K562 (cell line): ENCODE measurements around the gene MXI1. TPM values are rescaled to one million over a fixed set of nuclear protein-coding genes. Genes with fewer than 3 reads are reported as not detected.
A peak's percentile ranks its signal among the peaks of the same experiment; 100 is the strongest.

Experiments
- ATAC-seq: fragments of 200-7000 bp; cut with Tn5 transposase; 3 replicates; pipeline ENCODE4 v1.9.1; 2020; ENCODE audit warnings: moderate library complexity
- BruUV-seq: library from RNA; stranded (reverse); fragments of 400-500 nt; replicated peaks from 2 replicates; lab custom pipeline; 2021; lab: Mats Ljungman, UMichigan
- CTCF ChIA-PET: fragments of 300-600 bp; formaldehyde crosslinking; extraction: SDS; loops from one replicate; lab custom pipeline; 2021; ENCODE audit warnings: low intra/inter-chr PET ratio; lab: Yijun Ruan, JAX
- POLR2A ChIA-PET: fragments of 300-600, 350-650 bp; sonication (Branson Sonifier 250); formaldehyde crosslinking; extraction: SDS; loops from one replicate; lab custom pipeline; 2021; ENCODE audit warnings: antibody characterized with exemption, inconsistent platforms; lab: Yijun Ruan, JAX
- DNase-seq, 4 experiments: peaks; one replicate each; pipeline versions ENCODE4 v3.0.0 to v3.0.0-alpha.2; 2011 to 2018; ENCODE audit warnings: low spot score in 3 of 4, mixed read lengths in 3 of 4; ENCODE audit errors: extremely low read depth in 1 of 4
- FAIRE-seq: peaks from 2 replicates; lab custom pipeline; 2011; peaks lifted over from hg19 to GRCh38; lab: Jason Lieb, UNC
- H2AFZ ChIP-seq: 2 replicates; pipeline ENCODE4 v1.6.0; 2011; ENCODE audit warnings: low read depth, low read length, control low read depth, inconsistent platforms
- H3K27ac ChIP-seq: fragments of 200-600 bp; 3 replicates; pipeline ENCODE4 v1.8.0; 2011; ENCODE audit warnings: low read depth, mild to moderate bottlenecking, control low read depth, inconsistent platforms, low read length, moderate library complexity, mixed read lengths; ENCODE audit errors: extremely low read depth
- H3K27me3 ChIP-seq, 2 experiments: fragments of 300-600 bp in 1 of 2; 2 replicates in 1 of 2; 3 replicates in 1 of 2; pipeline versions ENCODE4 v1.6.0 to v1.8.0; 2011; ENCODE audit warnings: inconsistent platforms in 2 of 2, low read length in 2 of 2, mild to moderate bottlenecking in 1 of 2, mixed read lengths in 1 of 2, moderate library complexity in 1 of 2; ENCODE audit not compliant: control insufficient read depth in 2 of 2, insufficient read depth in 2 of 2
- H3K36me3 ChIP-seq: fragments of 300-600 bp; 3 replicates; pipeline ENCODE4 v1.8.0; 2011; ENCODE audit warnings: mild to moderate bottlenecking, low read length, inconsistent platforms; ENCODE audit not compliant: control insufficient read depth, insufficient read depth
- H3K4me1 ChIP-seq, 2 experiments: fragments of 200-600 bp in 1 of 2; replicated peaks in 1 of 2; 2 replicates in 1 of 2; 3 replicates in 1 of 2; pipeline versions ENCODE4 v1.5.1 to v1.8.0; 2011; ENCODE audit warnings: inconsistent platforms in 2 of 2, low read length in 2 of 2, mild to moderate bottlenecking in 1 of 2, mixed read lengths in 1 of 2, moderate library complexity in 1 of 2; ENCODE audit not compliant: control insufficient read depth in 2 of 2, insufficient read depth in 2 of 2
- H3K4me2 ChIP-seq: 2 replicates; pipeline ENCODE4 v1.6.1; 2011; ENCODE audit warnings: low read length, control low read depth, inconsistent platforms, mixed read lengths; ENCODE audit not compliant: insufficient read depth
- H3K4me3 ChIP-seq: fragments of 200-600 bp; sonication (generic), shearing (Covaris generic); 2 replicates; pipeline ENCODE4 v1.5.1; 2016; ENCODE audit warnings: control low read depth, inconsistent platforms
- H3K79me2 ChIP-seq: fragments of 200-600 bp; 3 replicates; pipeline ENCODE4 v1.8.0; 2011; ENCODE audit warnings: low read length, inconsistent platforms; ENCODE audit not compliant: control insufficient read depth, insufficient read depth
- H3K9ac ChIP-seq, 2 experiments: 2 replicates each; pipeline versions ENCODE4 v1.6.0 to v1.6.1; 2011; ENCODE audit warnings: low read depth in 2 of 2, low read length in 2 of 2, control low read depth in 1 of 2, inconsistent platforms in 1 of 2, mild to moderate bottlenecking in 1 of 2, mixed read lengths in 1 of 2; ENCODE audit not compliant: insufficient read depth in 1 of 2
- H3K9me1 ChIP-seq: one replicate; pipeline ENCODE4 v1.6.0; 2011; ENCODE audit warnings: inconsistent platforms, mild to moderate bottlenecking, low read length, moderate library complexity; ENCODE audit not compliant: control insufficient read depth, insufficient read depth
- H3K9me3 ChIP-seq: replicated peaks from 2 replicates; pipeline ENCODE4 v1.5.1; 2011; ENCODE audit warnings: low read depth, low read length, inconsistent platforms; ENCODE audit not compliant: control insufficient read depth, insufficient read depth
- H4K20me1 ChIP-seq: replicated peaks from 2 replicates; pipeline ENCODE4 v1.6.1; 2011; ENCODE audit warnings: low read length, inconsistent platforms, mixed read lengths; ENCODE audit not compliant: control insufficient read depth, insufficient read depth
- CBFA2T3 ChIP-seq: fragments of 450-650 bp; IDR thresholded peaks from 2 replicates; pipeline ENCODE4 v1.6.1; 2017
- FIP1L1 ChIP-seq: fragments of 200-400 bp; formaldehyde crosslinking; IDR thresholded peaks from 2 replicates; pipeline ENCODE4 v1.6.1; 2018; ENCODE audit warnings: mild to moderate bottlenecking, low read depth, low read length; ENCODE audit not compliant: poor library complexity, severe bottlenecking
- FOXK1 ChIP-seq: sonication (generic); formaldehyde crosslinking; IDR thresholded peaks from 2 replicates; pipeline ENCODE4 v1.8.0; 2022; ENCODE audit warnings: missing genetic modification reagents, mild to moderate bottlenecking, borderline replicate concordance
- KDM5B ChIP-seq: fragments of 200-600 bp; sonication (generic); IDR thresholded peaks from 2 replicates; pipeline ENCODE4 v1.6.1; 2012; ENCODE audit warnings: low read depth, mild to moderate bottlenecking, moderate library complexity, low read length, control low read depth, inconsistent platforms; ENCODE audit not compliant: insufficient replicate concordance
- PHB2 ChIP-seq: fragments of 450-650 bp; IDR thresholded peaks from 2 replicates; pipeline ENCODE4 v1.6.1; 2017; ENCODE audit warnings: low read depth
- RCOR1 ChIP-seq, 2 experiments: IDR thresholded peaks; 2 replicates each; pipeline ENCODE4 v1.6.1; 2012; ENCODE audit warnings: low read depth in 2 of 2, low read length in 2 of 2, borderline replicate concordance in 1 of 2, improper control_type of control experiment in 1 of 2
- TBP ChIP-seq: optimal IDR thresholded peaks from 2 replicates; pipeline ENCODE3; 2011; ENCODE audit warnings: low read depth, low read length, improper control_type of control experiment
- ZBED1 ChIP-seq: IDR thresholded peaks from 2 replicates; pipeline ENCODE4 v1.6.1; 2014
- ZNF133 ChIP-seq: fragments of 250-450 bp; sonication (Bioruptor Pico); IDR thresholded peaks from 2 replicates; pipeline ENCODE4 v1.4.0; 2020; ENCODE audit warnings: mild to moderate bottlenecking
- ZNF586 ChIP-seq: fragments of 450-650 bp; formaldehyde crosslinking; conservative IDR thresholded peaks from 2 replicates; pipeline ENCODE4 v1.4.0; 2020; ENCODE audit warnings: mild to moderate bottlenecking, moderate library complexity
- WGBS: fragments of 100-300 bp; shearing (Covaris generic); methylation state at CpG from one replicate; pipeline ENCODE4 v1.1.6; 2016; ENCODE audit warnings: low coverage, mixed read lengths; ENCODE audit not compliant: insufficient coverage; ENCODE audit errors: missing lambda C conversion rate; 5-methylcytosine and 5-hydroxymethylcytosine counted together
- in situ Hi-C: fragments of 300-500 bp; cut with MboI; formaldehyde crosslinking; loops from 4 replicates; pipeline ENCODE4 v1.15.0; 2018; ENCODE audit warnings: inconsistent platforms, mixed read lengths
- intact Hi-C: fragments of 100-400 bp; cut with micrococcal nuclease; formaldehyde crosslinking; loops from 2 replicates; pipeline ENCODE4 v1.14.2; 2022
- polyA plus RNA-seq, 8 experiments: library from polyadenylated mRNA; depleted of rRNA in 4 of 8; stranded (reverse) in 5 of 8; unstranded in 3 of 8; fragments of >200 nt; fragmentation: Nextera tagmentation in 2 of 8; fragmentation: Illumina TruSeq in 1 of 8; extraction: Ambion mirVana in 2 of 8; extraction: Trizol in 1 of 8; gene quantifications; 2 replicates each; pipeline versions ENCODE4 v1.2.1 to v1.2.3, GENCODE V29; 2011 to 2014; ENCODE audit warnings: inconsistent platforms in 1 of 8, missing spikeins in 1 of 8
- total RNA-seq, 7 experiments: library from RNA; depleted of rRNA in 6 of 7; stranded (reverse); fragments of >200 nt in 6 of 7; fragmentation: Illumina TruSeq in 2 of 7; extraction: Trizol in 2 of 7; gene quantifications; 2 replicates each; pipeline versions ENCODE4 v1.2.1 to v1.2.3, GENCODE V29; 2011 to 2021; ENCODE audit warnings: low replicate concordance in 1 of 7
- TF ChIP-seq, protein P1 (sequence below): fragments of 250-450 bp; sonication (Bioruptor Pico); IDR thresholded peaks from 2 replicates; pipeline ENCODE4 v1.8.0; 2021; ENCODE audit warnings: moderate library complexity, mild to moderate bottlenecking, inconsistent platforms
- TF ChIP-seq, protein P2 (sequence below): fragments of 450-650 bp; IDR thresholded peaks from one replicate; pipeline ENCODE4 v1.6.1; 2018; ENCODE audit warnings: mild to moderate bottlenecking, moderate library complexity; ENCODE audit not compliant: partially characterized antibody
- TF ChIP-seq, protein P3 (sequence below): sonication (generic); IDR thresholded peaks from 2 replicates; pipeline ENCODE4 v1.6.1; 2016

The MXI1 gene
- total and polyA plus RNA-seq, 9 of the 15 experiments (the other 6 are each of a cell fraction or from before 2014, with no cell fraction given) = 9.1 to 23.7 (median 14.8) TPM

DNA sequence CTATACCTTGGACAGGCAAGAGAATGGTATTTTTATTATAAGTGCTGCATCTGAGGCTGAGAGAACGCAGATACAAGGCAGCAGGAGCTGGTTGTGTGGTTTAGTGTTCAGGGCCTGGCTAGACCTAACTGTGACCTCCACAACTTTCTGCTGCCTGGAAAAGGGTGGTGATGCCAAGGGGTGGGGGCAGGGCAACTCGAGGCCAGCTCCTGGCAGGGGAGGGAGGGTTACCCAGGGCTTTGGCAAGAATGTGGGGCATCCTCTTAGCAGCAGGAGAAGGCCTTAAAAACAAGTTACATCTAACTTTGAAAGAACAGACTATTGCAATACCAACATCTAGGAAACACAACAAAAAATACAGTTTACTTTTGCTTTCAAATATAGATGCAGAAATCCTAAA, 13.0 kb downstream of the MXI1 start:
- peaks cover 43 to 47% of the 10 kb centered on the region in 2 experiments; a peak in 4 of 5 replicates for H3K4me1 ChIP-seq
- TF ChIP-seq CBFA2T3 (no peak), RCOR1 (IDR thresholded peaks at IDR 0.05; ENCODE audit: borderline replicate concordance in 1 of 2, low read depth in 2 of 2, low read length in 2 of 2) (no peak), FIP1L1 (no peak), ZNF586 (CRISPR knock-in tag) (no peak), ZNF133 (CRISPR knock-in tag) (no peak), PHB2 (no peak), KDM5B (no peak), FOXK1 (no peak), TBP (no peak), ZBED1 (no peak)
- TF ChIP-seq, protein P1, sequence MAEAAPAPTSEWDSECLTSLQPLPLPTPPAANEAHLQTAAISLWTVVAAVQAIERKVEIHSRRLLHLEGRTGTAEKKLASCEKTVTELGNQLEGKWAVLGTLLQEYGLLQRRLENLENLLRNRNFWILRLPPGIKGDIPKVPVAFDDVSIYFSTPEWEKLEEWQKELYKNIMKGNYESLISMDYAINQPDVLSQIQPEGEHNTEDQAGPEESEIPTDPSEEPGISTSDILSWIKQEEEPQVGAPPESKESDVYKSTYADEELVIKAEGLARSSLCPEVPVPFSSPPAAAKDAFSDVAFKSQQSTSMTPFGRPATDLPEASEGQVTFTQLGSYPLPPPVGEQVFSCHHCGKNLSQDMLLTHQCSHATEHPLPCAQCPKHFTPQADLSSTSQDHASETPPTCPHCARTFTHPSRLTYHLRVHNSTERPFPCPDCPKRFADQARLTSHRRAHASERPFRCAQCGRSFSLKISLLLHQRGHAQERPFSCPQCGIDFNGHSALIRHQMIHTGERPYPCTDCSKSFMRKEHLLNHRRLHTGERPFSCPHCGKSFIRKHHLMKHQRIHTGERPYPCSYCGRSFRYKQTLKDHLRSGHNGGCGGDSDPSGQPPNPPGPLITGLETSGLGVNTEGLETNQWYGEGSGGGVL (CRISPR knock-in tag) = no peak
- TF ChIP-seq, protein P2, sequence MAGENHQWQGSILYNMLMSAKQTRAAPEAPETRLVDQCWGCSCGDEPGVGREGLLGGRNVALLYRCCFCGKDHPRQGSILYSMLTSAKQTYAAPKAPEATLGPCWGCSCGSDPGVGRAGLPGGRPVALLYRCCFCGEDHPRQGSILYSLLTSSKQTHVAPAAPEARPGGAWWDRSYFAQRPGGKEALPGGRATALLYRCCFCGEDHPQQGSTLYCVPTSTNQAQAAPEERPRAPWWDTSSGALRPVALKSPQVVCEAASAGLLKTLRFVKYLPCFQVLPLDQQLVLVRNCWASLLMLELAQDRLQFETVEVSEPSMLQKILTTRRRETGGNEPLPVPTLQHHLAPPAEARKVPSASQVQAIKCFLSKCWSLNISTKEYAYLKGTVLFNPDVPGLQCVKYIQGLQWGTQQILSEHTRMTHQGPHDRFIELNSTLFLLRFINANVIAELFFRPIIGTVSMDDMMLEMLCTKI = no peak
- TF ChIP-seq, protein P3, sequence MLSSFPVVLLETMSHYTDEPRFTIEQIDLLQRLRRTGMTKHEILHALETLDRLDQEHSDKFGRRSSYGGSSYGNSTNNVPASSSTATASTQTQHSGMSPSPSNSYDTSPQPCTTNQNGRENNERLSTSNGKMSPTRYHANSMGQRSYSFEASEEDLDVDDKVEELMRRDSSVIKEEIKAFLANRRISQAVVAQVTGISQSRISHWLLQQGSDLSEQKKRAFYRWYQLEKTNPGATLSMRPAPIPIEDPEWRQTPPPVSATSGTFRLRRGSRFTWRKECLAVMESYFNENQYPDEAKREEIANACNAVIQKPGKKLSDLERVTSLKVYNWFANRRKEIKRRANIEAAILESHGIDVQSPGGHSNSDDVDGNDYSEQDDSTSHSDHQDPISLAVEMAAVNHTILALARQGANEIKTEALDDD = no peak

More for the DNA sequence above, 13.0 kb downstream of the MXI1 start:
- Histone ChIP-seq H3K27ac (no peak overlapping the region), H3K9me1 (no peaks in the 10 kb centered on the region), H4K20me1 (no peaks in the 10 kb centered on the region), H2AFZ (no peak overlapping the region), H3K36me3 (no peaks in the 10 kb centered on the region), H3K4me3 (no peak overlapping the region), H3K79me2 (peaks cover 68% of the 10 kb centered on the region), H3K9me3 (no peaks in the 10 kb centered on the region), H3K9ac (peak overlapping the region; percentile 41 to 73; a peak in 2 of 4 replicates), H3K27me3 (no peaks in the 10 kb centered on the region), H3K4me2 (no peak overlapping the region)
- DNase-seq (no peak), ATAC-seq (no peak), FAIRE-seq (no peak)
- POLR2A ChIA-PET = interaction anchor here (0.7 to 4.9 kb wide), 2 partner anchors 9 to 1398 kb away, joined by 3 to 61 read pairs; no protein-coding TSS in a partner anchor
- no TSS peak for BruUV-seq
- intact Hi-C loops (no loop called here), in situ Hi-C loops (no loop called here)
- CTCF ChIA-PET = interaction anchor here (2.3 kb wide), 1 partner anchor 83 kb away, joined by 14 read pairs; no protein-coding TSS in a partner anchor
- WGBS = 78% methylated on average over 1 of the region's 2 CpGs
